Upper lobe of left lung (tissue), 6 donors: ENCODE results near the gene SEMA4D. TPM values are rescaled to one million over a fixed set of nuclear protein-coding genes. Genes with fewer than 3 reads are reported as not detected.

Experiments
- ATAC-seq, 2 donors: fragments of 200-7000 bp; cut with Tn5 transposase; one replicate each; pipeline ENCODE4 v1.9.1; 2022; ENCODE audit warnings: mild to moderate bottlenecking in 2 of 2, moderate library complexity in 2 of 2; ENCODE audit not compliant: low FRiP score in 2 of 2
- DNase-seq, 2 donors: peaks; one replicate each; pipeline ENCODE4 v3.0.0-alpha.2; 2019 to 2020
- H3K27ac ChIP-seq, 4 donors: fragments of 200-600 bp; sonication (generic); one replicate each; pipeline ENCODE4 v1.5.1; 2016 to 2019
- H3K27me3 ChIP-seq, 4 donors: fragments of 200-600 bp; sonication (generic); one replicate each; pipeline ENCODE4 v1.5.1; 2017 to 2019
- H3K36me3 ChIP-seq, 4 donors: fragments of 200-600 bp; sonication (generic); one replicate each; pipeline ENCODE4 v1.5.1; 2016 to 2019
- H3K4me1 ChIP-seq, 4 donors: fragments of 200-600 bp; sonication (generic); one replicate each; pipeline ENCODE4 v1.5.1; 2018 to 2019
- H3K4me3 ChIP-seq, 4 donors: fragments of 200-600 bp; sonication (generic); one replicate each; pipeline ENCODE4 v1.5.1; 2017 to 2019; ENCODE audit warnings: mild to moderate bottlenecking in 2 of 4, moderate library complexity in 1 of 4
- H3K9me3 ChIP-seq, 4 donors: fragments of 200-600 bp; sonication (generic); one replicate each; pipeline ENCODE4 v1.5.1; 2018 to 2019
- EP300 ChIP-seq, 4 donors: sonication (generic); formaldehyde crosslinking; IDR thresholded peaks; one replicate each; pipeline ENCODE4 v1.5.1; 2017; ENCODE audit warnings: antibody characterized with exemption in 4 of 4, control low read depth in 2 of 4
- POLR2A ChIP-seq, 4 donors: fragments of 450-650 bp; IDR thresholded peaks; one replicate each; pipeline ENCODE4 v1.5.1; 2016 to 2017; ENCODE audit warnings: antibody characterized with exemption in 4 of 4, mild to moderate bottlenecking in 2 of 4
- POLR2AphosphoS5 ChIP-seq, 2 donors: sonication (generic); formaldehyde crosslinking; IDR thresholded peaks; one replicate each; pipeline ENCODE4 v1.5.1; 2017; ENCODE audit warnings: antibody characterized with exemption in 2 of 2
- WGBS, 2 donors: methylation state at CpG; one replicate each; pipeline ENCODE4 v1.1.5; 2017 to 2018; 5-methylcytosine and 5-hydroxymethylcytosine counted together
- total RNA-seq, 6 donors: library from RNA; depleted of rRNA in 4 of 6; stranded (reverse); fragments of >200 nt in 4 of 6; gene quantifications; one replicate each; pipeline versions ENCODE4 v1.1.0 to v1.2.1, GENCODE V29; 2016 to 2021
- TF ChIP-seq, protein P1 (sequence below), 6 experiments: fragments of 450-650 bp in 4 of 6; fragments of 200-600 bp in 2 of 6; sonication (generic) in 2 of 6; IDR thresholded peaks; one replicate each; pipeline ENCODE4 v1.5.1; 2016 to 2019; ENCODE audit warnings: antibody characterized with exemption in 6 of 6
- donor health status: DM: no; HTN: no; CAD: no; lungs with moderate emphysema.
- donor health status: DM: no; HTN: yes; CAD: no; lungs with severe emphysema.

SEMA4D gene
- total RNA-seq, 6 donors from 2014 or later = 24.6 to 61.3 (median 41.8) TPM

DNA sequence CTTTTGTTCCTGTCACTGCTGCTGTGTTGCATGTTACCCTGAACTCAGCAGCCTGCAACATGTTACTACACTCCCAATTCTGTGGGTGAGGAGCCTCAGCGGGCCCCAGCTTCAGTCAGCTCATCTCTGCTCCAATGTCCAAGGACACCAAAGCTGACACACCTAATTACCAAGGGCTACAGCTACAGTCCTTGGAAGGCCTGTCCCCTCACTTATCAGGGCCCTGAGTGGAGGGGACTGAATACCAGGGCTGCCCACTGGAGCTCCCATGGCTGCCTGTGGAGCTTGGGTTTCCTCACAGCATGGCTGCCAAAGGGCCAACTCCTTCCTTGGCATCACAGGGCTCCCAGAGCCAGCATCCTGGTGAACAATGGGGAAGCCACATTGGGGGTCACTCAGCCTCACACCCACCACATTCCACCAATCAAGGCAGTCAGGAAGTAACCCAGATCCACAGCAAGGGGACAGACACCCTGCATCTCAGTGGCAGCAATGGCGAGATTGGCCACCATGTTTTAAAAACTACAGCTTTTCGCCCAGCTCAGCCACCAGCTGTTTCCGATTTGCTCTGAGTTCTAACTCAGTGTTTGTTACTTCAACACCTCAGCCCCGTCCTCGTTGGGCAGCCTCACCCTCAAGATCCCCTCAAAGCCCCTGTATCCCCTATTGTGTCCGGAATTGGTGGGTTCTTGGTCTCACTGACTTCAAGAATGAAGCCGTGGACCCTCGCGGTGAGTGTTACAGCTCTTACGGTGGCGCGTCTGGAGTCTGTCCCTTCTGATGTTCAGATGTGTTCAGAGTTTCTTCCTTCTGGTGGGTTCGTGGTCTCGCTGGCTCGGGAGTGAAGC, 18.9 kb downstream of the SEMA4D start:
- DNase-seq = no peak
- H3K4me3 ChIP-seq = no peak overlapping the region

DNA sequence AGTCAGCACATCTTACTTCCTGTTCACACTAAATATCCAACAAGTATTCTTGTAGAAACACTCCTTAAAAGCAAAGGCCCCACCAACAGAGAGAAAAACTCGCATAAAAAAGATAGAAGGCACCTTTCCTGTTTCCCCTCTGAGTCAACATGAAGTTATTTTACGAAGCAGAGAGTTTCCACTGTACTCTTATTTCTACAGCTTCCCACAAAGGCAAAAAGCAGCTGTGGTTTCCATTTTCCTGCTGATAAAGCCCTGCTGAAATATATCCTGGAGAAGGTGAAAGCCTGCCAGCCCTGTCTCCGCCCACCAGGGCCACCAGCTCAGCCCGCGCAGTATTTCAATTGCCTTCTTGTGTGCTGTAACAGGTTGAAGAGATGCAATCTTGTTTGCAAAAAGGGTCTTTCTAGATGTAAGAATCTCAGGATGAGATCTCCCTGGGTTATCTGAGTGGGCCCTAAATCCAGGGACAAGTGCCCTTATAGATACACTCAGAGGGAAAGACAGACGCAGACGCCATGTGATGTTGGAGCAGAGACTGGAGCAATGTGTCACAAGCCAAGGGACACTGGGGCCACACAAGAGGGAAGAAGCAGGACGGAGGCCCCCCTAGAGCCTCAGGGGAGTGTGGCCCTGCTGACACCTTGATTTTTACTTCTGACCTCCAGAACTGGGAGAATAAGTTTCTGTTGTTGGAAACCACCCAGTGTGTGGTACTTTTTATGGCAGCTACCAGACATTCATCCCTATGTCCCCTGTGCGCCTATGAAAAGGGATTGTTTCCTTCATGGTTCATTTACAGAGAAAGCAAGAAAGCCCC, 19.9 kb downstream of the SEMA4D start:
- no peaks in the 10 kb centered on the region for H3K36me3 ChIP-seq
- no peaks in the 10 kb centered on the region for H3K9me3 ChIP-seq
- peaks cover 0 to 14% (median 7%) of the 10 kb centered on the region in 4 donors for H3K4me1 ChIP-seq
- H3K27me3 ChIP-seq = no peaks in the 10 kb centered on the region
- DNase-seq (no peak), ATAC-seq (peak in 1 of 2 donors; percentile 35)
- TF ChIP-seq EP300 (IDR thresholded peaks at IDR 0.05) = no peak
- TF ChIP-seq POLR2A (IDR thresholded peaks at IDR 0.05) = no peak
- TF ChIP-seq, protein P1, sequence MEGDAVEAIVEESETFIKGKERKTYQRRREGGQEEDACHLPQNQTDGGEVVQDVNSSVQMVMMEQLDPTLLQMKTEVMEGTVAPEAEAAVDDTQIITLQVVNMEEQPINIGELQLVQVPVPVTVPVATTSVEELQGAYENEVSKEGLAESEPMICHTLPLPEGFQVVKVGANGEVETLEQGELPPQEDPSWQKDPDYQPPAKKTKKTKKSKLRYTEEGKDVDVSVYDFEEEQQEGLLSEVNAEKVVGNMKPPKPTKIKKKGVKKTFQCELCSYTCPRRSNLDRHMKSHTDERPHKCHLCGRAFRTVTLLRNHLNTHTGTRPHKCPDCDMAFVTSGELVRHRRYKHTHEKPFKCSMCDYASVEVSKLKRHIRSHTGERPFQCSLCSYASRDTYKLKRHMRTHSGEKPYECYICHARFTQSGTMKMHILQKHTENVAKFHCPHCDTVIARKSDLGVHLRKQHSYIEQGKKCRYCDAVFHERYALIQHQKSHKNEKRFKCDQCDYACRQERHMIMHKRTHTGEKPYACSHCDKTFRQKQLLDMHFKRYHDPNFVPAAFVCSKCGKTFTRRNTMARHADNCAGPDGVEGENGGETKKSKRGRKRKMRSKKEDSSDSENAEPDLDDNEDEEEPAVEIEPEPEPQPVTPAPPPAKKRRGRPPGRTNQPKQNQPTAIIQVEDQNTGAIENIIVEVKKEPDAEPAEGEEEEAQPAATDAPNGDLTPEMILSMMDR (IDR thresholded peaks at IDR 0.05) = no peak
- no peak for TF ChIP-seq POLR2AphosphoS5 (IDR thresholded peaks at IDR 0.05)
- peak overlapping the region in 1 of 4 donors; percentile 5 for H3K27ac ChIP-seq
- 53 to 60% methylated on average over 9 of the region's 9 CpGs for WGBS, 2 donors
- no peak overlapping the region for H3K4me3 ChIP-seq

More for the DNA sequence above, 18.9 kb downstream of the SEMA4D start:
- Histone ChIP-seq H3K27ac (peak overlapping the region in 1 of 4 donors; percentile 15), H3K27me3 (no peaks in the 10 kb centered on the region), H3K36me3 (no peaks in the 10 kb centered on the region), H3K9me3 (no peaks in the 10 kb centered on the region), H3K4me1 (peaks cover 0 to 15% (median 7%) of the 10 kb centered on the region in 4 donors)
- 94% methylated on average over 15 to 16 of the region's 16 CpGs for WGBS, 2 donors
- TF ChIP-seq, protein P1 (IDR thresholded peaks at IDR 0.05) = no peak
- TF ChIP-seq POLR2AphosphoS5 (IDR thresholded peaks at IDR 0.05) = no peak
- TF ChIP-seq POLR2A (IDR thresholded peaks at IDR 0.05) = no peak
- no peak for ATAC-seq

DNA sequence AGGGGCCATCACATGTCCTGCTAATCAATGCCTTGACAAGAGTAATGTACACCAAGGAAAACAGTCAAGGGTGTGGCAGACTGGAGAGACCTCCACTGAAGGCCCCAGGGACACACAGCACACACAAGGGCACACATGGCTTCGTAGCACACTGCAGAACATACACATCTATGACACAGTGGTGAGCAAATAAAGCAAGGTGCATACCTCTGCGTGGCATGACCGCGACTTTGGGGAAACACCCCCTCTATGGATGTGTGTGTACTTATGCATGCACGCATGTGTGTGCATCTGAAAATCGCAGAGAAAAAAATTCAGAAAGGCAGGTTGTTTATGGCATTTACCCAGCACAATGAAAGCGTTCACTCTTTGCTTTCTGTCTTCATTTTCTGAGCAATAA, 20.5 kb downstream of the SEMA4D start:
- no peak overlapping the region for H3K4me3 ChIP-seq
- ATAC-seq (no peak), DNase-seq (no peak)
- H3K27me3 ChIP-seq = no peaks in the 10 kb centered on the region
- no peak overlapping the region for H3K27ac ChIP-seq
- TF ChIP-seq EP300 (IDR thresholded peaks at IDR 0.05) (no peak), POLR2A (IDR thresholded peaks at IDR 0.05) (no peak), POLR2AphosphoS5 (IDR thresholded peaks at IDR 0.05) (no peak)
- TF ChIP-seq, protein P1 (IDR thresholded peaks at IDR 0.05) = no peak
- H3K4me1 ChIP-seq = peaks cover 0 to 14% (median 7%) of the 10 kb centered on the region in 4 donors
- no peaks in the 10 kb centered on the region for H3K36me3 ChIP-seq
- 61 to 77% methylated on average over 6 to 7 of the region's 7 CpGs for WGBS, 2 donors
- H3K9me3 ChIP-seq = no peaks in the 10 kb centered on the region

DNA sequence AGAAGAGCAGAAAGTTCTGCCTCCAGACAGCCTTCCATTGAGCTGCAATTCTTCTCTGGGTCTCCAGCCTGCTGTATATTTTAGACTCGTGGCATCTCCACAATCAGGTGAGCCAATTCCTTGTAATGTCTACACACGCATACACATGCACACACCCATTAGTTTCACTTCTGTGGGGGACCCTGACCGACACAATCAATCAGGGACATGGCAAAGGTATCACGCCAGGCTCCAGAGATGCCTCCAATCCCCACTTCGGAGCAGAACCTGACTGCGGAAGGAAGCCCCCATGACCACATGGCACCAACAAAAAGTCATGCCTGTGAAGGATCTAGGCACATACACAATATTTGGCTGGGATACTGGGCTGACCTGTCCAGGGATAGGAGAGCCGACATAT, 21.4 kb downstream of the SEMA4D start:
- H3K4me3 ChIP-seq = no peak overlapping the region
- WGBS, 2 donors = 83 to 94% methylated on average over 7 of the region's 7 CpGs
- H3K4me1 ChIP-seq = peaks cover 0 to 14% (median 6%) of the 10 kb centered on the region in 4 donors
- no peaks in the 10 kb centered on the region for H3K36me3 ChIP-seq
- H3K27ac ChIP-seq = no peak overlapping the region
- no peaks in the 10 kb centered on the region for H3K9me3 ChIP-seq
- no peaks in the 10 kb centered on the region for H3K27me3 ChIP-seq
- TF ChIP-seq EP300 (IDR thresholded peaks at IDR 0.05) (no peak), POLR2AphosphoS5 (IDR thresholded peaks at IDR 0.05) (no peak), POLR2A (IDR thresholded peaks at IDR 0.05) (no peak)
- TF ChIP-seq, protein P1 (IDR thresholded peaks at IDR 0.05) = no peak
- DNase-seq = no peak
- no peak for ATAC-seq
